GM13976 (cell line): Measurements from ENCODE around the gene LDLR.

Experiments used
- DNase-seq: peaks from one replicate; pipeline ENCODE4 v3.0.0; 2012; ENCODE audit warnings: low spot score
- CTCF ChIP-seq: IDR thresholded peaks from 2 replicates; pipeline ENCODE4 v1.5.1; 2012; ENCODE audit warnings: borderline replicate concordance, mild to moderate bottlenecking; ENCODE audit not compliant: insufficient read depth; ENCODE audit errors: extremely low read depth, missing control alignments, control extremely low read depth
- in situ Hi-C: fragments of 300-500 bp; cut with MboI; formaldehyde crosslinking; loops from one replicate; pipeline ENCODE4 v1.12.0; 2022; ENCODE audit warnings: low sequenced_read_pairs, mixed read lengths, inconsistent platforms; ENCODE audit not compliant: unreplicated experiment

The LDLR gene

GRCh38 chr19:11089254-11090013, at the start of gene LDLR:
LDLR (plus strand) TSS chr19:11089463; CDS start chr19:11089549, 86 bp downstream.
- DNase-seq, result peak; percentile 78
- in situ Hi-C loops, result no loop called here
- TF ChIP-seq CTCF, result no peak

GRCh38 chr19:11041194-11041593, 48.1 kb upstream of the LDLR start:
- in situ Hi-C loops, result loop anchor here (10.0 kb wide), 1 partner anchor 164 kb away; no protein-coding TSS in a partner anchor
- no peak for DNase-seq
- no peak for TF ChIP-seq CTCF

GRCh38 chr19:11041966-11042627, 47.2 kb upstream of the LDLR start:
- no peak for DNase-seq
- in situ Hi-C loops, result loop anchor here (10.0 kb wide), 1 partner anchor 163 kb away; no protein-coding TSS in a partner anchor
- no peak for TF ChIP-seq CTCF

GRCh38 chr19:11044431-11044830, 44.8 kb upstream of the LDLR start:
- in situ Hi-C loops, result loop anchor here (10.0 kb wide), 1 partner anchor 160 kb away; no protein-coding TSS in a partner anchor
- TF ChIP-seq CTCF, result no peak
- no peak for DNase-seq

- DNase-seq, result no peak
- in situ Hi-C loops, result loop anchor here (10.0 kb wide), 1 partner anchor 159 kb away; no protein-coding TSS in a partner anchor
- no peak for TF ChIP-seq CTCF
Measured at GRCh38 chr19:11045536-11045935, 43.7 kb upstream of the LDLR start.

GRCh38 chr19:11046605-11047354, 42.5 kb upstream of the LDLR start:
- DNase-seq, result no peak
- in situ Hi-C loops, result loop anchor here (10.0 kb wide), 1 partner anchor 158 kb away; no protein-coding TSS in a partner anchor
- no peak for TF ChIP-seq CTCF
